HG02973 (cell line): ENCODE measurements around the gene CECR2.
"Not testable (repeated sequence)": the region's sequence is repeated elsewhere in the genome, so short reads cannot be mapped to it uniquely, and the experiment has no call there.

Source experiments
- ATAC-seq: cut with Tn5 transposase; IDR thresholded peaks from one replicate; pipeline ENCODE4 v1.9.1; 2021; ENCODE audit warnings: moderate library complexity; ENCODE audit not compliant: unreplicated experiment

The CECR2 gene

DNA sequence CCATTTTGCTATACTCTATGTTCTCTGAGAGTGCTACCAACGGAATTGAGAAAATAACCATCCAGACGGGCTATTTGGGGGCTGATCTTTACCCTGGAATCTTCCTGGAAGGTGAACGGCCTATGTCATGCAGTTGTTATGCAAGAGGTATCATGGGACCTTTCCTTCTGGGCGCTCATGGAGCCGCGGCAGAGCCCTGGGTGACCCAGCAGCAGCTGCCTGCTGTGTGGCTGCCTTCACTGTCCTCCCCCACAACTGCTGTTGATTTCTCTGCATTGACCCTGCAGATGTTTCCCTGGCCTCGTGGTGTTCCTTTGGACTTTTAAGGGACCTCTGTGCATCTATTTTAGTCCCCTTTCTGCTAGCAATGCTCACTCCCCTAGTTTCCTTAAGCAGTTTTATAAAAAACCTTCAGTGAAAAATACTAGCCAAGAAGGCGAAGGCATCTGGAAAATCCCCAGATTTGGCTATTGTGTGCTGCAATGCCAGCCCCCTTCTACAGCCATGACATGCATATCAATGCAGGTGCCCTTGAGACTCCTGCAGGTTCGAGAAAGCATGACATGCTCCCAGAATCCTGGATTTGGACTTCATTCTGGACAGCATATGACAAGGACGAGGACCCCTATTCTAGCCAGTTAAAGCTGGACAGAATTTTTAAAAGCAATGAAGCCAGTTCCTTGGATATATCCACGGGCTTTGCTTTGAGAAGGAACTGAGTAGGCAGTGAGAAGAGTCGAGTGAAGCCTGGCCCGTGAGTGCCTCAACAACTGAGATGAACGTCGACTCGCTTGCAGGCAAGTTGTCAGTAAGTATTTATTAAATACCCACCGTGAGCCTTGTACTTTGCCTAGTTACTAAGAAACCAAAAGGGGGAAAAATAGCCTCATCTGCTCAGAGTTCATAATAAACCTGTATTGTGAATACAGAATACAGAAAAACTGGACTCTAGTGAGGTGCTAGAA is 193.9 kb downstream of the CECR2 start, which contains the start of gene SLC25A18:
SLC25A18 (plus strand) TSS at position 593 of the 965 bp plus-strand sequence. CDS start 16,447 bp downstream, outside the sequence.
- no peak for ATAC-seq

DNA sequence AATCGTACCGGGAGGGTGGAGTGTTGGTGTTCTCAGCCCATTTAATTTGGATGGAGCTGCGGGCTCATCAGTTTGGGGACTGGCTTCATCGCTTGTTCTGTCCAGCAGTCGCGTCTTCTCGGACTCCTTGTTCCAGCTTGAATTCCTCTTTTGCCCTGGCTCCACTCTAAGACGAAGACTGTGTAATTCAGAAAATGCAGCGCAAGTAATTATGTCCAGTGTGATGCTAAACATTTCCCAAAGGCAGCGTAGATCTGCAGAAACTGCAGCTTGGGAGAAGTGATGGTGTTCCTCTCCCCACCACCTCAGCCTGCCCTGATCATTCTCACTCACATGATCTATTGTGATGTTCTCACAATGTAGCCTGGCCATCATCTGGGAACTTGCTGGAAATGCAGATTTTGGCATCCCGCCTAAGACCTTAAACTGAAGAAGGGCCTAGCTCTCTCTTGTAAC is 194.7 kb downstream of the CECR2 start:
- no peak for ATAC-seq

DNA sequence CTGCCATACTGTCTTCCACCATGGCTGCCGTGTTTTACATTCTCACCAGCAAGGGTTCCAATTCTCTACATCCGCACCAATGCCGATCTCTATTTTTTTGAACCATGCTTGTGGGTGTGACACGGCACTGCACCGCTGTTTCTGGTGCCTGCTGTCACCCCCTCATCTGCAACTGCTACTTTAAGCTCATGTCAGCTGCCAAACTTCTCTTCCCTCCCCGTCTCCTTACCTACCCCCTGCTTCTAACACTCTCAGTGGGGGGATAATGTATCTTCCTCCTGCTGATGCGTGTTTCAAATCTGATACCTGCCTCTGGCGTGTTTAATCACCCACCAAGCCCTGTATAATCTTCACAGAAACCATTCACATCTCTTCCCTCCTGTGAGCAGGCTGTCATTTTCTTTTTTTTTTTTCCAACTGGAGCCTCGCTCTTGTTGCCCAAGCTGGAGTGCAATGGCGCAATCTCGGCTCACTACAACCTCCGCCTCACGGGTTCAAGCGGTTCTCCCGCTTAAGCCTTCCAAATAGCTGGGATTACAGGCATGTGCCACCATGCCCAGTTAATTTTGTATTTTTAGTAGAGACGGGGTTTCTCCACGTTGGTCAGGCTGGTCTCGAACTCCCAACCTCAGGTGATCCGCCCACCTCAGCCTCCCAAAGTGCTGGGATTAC is 196.9 kb downstream of the CECR2 start:
- not testable (repeated sequence) for ATAC-seq

DNA sequence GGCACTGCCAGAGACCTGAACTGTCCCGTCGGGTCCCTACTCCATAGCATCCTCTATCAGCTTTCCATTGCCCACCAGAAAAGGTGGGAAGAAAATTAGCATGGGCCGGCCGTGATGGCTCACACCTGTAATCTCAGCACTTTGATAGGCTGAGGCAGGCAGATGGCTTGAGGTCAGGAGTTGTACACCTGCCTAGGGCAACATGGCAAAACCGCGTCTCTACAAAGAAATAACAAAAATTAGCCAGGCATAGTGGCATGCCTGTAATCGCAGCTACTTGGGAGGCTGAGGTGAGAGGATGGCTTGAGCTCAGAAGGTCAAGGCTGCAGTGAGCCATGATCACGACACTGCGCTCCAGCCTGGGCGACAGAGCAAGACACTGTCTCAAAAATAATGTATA is 197.5 kb downstream of the CECR2 start:
- no peak for ATAC-seq

DNA sequence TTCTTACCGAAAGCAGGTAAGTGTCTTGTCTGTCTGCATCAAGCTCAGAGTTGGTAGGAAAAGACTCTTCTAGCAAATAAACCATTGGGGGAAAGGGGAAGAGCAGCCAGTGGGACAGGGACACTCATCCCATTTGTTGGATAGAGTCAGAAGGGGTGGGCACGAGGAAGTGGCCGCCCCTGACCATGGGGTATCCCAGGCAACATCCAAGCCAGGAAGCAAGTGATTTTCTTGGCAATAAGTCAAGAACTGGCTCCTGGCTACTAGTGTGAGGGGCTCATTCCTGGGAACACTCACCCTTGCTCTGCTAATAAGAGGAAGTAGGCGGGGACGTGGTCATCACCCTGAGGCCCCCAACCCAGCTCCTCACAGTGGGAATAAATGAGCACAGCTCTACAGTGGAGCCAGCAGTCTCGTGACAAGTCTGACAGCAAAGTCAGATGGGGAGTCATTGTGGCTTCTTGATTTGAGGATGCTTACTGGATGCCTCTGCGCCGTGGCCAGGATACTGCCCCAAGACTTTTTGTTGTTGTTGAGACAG is 200.8 kb downstream of the CECR2 start:
- ATAC-seq, result no peak

DNA sequence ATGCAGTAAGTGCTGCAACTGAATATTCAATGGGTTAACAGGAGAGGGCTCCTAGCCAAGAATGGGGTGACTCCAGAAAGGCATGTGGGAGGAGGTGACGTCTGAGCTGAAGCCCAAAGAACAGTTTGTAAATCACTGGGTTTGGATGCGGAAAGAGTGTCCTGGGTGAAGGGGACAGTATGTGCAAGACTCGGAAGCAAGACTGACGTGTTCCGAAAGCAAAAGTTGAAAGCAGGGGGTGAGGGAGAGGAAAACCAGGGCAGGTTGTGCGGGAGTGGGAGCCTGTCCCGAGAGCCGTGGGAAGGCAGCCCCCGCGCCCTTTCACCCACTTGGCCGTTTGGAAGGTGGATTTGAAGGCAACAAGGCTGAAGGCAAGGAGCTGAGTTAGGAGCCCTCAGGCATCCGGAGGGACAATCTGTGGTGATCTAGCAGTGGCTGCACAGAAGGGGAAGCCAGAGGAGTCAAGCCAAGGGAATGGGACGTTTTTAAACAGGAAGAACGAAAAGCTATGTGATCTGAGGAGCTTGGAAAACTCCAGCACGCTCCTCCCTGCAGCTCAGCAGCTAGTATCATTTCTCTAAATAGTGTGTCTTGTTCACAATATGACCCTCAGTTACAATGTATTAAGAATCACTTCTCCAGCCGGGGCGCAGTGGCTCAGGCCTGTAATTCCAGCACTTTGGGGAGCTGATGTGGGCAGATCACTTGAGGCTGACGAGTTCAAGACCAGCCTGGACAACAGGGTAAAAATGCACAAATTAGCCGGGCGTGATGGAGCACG is 201.8 kb downstream of the CECR2 start:
- no peak for ATAC-seq

DNA sequence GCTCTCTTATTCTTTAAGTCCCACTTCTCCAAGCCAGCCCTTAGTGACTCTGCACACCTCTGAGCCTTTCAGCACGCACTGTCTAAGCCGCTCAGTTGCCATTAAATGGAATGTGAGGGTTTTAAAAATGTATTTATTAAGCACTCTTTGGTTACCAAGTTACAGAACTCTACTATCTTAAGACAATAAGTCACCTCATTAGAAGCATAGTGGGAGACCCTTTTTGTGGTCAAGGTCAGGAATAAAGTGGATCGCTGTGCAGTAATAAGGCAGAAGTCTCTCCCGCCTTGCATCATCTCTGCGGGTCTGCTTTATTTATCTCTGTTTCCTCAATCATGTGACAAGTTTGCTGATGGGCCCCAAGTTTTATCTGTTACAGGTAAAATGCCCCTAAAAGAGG is 205.9 kb downstream of the CECR2 start:
- no peak for ATAC-seq

DNA sequence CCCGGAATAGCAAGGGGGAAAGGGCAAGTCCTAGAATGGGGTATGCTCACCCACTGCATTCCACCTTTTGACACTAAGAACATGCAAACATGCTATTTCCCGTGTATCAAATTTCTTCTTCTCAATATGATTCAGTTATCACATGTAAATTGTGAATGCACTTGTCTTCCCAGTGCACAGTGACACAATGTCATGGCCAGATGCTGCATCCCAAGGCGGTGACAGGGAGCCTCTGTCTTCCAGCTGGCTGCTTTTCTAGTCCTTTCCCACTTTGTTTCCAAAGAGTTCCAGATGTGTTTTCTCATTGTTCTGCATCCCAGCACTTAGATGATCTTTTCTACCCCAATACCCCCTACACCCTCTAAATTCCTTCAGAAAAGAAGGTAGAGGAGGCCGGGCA is 206.4 kb downstream of the CECR2 start:
- ATAC-seq, result no peak

DNA sequence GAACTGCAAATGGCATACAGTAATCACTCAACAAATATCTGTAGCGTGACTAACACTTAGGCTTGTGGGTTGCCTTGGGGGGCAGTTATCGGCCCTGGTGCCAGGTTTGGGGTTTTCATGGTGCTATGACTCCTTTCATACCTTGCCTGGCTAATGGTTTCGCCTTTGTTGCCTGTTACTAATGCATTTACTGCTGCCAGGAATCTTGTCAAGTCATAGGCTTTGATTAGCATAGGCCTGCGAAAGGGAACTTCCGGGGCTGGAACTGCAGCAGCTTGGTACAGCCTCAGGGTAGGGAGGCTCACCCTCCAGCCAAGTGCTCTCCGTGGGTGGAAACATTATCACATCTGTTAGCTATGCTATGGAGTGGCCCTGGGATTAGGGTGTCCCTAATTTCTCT is 207.2 kb downstream of the CECR2 start:
- ATAC-seq, result no peak

DNA sequence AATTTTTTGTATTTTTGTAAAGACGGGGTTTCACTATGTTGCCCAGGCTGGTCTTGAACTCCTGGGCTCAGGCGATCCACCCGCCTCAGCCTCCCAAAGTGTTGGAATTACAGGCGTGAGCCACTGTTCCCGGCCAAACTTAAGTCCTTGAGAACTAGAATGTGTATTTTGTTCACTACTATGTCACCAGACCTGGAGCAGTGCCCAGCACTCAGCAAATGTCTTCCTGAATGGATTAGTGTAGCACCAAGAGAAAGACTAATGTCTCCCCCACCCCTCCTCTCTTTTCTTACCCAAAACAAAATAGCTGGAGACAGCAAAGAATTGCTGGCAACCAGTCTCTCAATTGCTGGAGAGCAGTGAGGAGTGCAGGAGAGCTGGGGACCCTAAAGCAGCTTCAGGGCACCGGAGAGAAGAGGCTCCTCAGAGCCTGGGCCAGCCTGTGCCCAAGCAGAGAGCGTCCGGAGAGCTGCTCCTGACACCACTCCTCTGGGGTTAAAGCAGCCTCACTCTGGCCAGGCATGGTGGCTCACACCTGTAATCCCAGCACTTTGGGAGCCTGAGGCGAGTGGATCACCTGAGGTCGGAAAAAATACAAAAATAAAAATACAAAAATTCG is 209.0 kb downstream of the CECR2 start:
- ATAC-seq, result no peak

DNA sequence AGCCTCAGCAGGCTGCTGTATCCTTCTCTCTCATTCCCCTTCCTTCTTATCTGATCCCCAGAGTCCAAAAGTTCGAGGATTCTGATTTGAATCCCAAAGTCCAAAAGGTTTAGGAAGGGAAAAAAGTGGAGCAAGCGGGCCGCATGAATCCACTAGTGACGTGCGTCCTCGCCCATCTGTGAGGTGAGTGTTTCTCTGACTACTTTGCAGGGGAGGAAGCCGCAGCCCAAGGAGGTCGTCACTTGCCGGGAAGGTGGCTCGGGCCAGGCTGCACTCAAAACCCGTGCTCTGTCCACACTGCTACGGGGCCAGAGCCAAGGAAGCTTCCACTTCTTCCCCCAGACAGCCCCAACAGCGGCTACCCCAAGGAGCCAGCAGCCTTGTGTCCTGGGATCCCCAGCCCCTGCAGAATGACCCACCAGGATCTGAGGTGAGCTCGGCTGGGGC is 210.3 kb downstream of the CECR2 start:
- ATAC-seq, result no peak

DNA sequence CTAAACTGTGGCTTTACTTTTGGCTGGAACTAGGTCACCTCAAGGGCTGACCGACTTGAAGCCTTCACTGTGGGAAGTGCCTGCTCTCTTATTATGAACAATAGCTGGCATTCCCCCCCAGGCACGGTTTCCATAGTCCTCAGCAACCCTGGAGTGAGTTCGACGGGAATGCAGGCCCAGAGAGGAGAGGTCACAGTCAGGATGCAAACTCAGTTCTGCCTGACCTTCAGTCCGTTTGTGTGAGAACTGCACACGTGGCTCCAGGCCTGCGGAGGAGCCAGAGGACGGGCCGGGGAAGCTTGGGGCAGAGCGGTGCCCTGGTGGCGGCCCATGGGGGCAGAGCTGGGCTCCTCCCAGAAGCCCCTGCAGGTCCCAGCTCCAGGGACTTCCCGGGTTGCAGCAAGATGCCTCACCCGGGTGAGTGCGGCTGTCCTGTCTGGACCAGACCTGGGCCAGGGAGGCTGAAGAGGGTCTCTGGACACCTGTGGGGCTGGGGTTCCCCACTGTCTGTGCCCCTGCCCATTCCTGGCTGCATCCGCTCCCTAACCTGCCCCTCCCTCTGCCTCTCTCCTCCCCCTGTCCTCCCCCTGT is 211.3 kb downstream of the CECR2 start:
- ATAC-seq, result no peak

DNA sequence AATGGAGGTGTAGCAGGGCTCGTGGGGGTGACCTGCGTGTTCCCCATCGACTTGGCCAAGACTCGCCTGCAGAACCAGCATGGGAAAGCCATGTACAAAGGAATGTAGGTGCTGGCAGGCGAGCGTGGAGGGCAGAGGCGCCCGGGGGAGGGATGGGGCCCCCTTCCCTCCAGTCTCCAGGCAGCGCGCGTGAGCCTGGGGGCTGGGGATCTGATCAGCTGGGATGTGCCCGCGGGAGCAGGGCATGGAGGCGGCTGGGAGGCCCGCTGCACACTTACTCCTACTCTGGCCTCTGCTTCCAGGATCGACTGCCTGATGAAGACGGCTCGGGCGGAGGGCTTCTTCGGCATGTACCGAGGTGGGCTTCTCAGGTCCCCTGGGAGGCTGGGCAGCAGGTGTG is 211.8 kb downstream of the CECR2 start:
- ATAC-seq, result no peak

DNA sequence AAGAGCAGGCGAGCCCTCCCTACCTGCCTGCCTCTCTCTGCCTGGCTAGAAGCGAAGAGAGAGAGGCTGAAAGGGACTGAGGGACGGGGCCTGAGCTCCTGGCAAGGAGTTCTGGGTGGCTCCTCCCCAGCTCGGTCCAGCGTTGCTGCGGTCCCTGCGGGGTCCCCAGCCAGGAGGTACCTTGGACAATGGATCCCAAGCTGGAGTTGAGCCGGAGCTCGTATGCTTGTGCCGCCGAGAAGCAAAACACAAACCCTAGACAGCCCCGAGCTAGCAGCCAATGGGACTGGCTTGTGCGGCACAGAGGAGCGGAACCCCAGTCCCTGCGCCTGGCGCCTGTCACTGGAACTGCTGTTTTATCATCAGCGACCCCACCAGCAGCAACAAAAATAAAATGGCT is 212.4 kb downstream of the CECR2 start:
- no peak for ATAC-seq

DNA sequence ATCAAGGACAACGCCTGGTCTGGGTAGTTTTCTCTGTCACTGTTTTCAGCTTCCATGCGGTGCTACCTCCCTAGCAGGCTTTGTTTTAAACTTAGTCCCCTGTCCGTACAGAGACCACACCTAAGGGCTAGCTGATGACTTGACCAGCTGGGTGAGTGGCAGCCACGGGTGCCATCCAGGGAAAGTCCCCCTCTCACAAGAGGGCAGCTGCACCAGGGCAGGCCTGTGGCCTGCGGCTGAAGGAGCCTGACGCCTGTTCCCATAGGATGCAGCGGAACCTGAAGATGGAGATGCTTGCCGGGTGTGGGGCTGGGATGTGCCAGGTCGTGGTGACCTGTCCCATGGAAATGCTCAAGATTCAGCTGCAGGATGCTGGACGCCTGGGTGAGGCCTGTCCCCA is 213.9 kb downstream of the CECR2 start:
- ATAC-seq, result no peak

DNA sequence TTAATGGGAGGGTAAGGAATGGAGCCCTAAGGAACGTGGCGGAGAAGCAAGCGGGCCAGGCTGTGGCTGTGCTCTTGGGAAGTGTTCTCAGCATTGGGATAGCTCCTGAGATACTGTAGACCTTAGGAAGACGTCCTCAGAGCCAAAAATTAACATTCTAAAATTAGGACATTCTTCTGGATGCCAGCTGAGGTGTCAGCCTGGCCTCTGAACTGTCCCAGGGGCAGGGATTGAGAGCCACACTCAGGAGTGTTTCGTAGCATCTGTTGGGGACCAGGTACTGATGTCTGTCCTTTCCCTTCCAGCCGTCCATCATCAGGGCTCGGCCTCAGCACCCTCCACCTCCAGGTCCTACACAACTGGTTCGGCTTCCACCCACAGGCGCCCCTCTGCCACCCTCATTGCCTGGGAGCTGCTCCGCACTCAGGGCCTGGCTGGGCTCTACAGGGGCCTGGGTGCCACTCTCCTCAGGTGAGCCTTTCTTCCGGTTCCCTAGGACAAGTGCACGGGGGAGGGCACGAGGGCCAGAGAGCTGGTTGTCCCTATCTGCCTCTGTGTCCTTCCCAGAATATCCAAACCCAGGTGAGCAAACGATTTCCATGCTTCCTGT is 217.7 kb downstream of the CECR2 start:
- no peak for ATAC-seq

DNA sequence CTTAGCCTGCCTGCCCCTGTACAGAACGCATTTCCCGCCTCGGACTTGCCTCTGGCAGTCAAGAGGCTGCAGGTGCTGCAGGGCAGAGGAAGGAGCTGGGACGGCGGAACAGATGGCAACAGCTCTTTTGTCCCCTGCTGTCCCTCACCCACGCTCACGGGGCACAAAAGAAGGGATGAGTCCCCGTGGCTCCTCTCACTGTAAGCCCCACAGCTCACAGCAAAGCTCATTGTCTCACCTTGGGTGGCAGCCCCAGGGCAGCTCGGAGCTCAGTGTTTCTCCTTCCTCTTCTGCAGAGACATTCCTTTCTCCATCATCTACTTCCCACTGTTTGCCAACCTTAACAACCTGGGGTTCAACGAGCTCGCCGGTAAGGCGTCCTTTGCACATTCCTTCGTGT is 218.4 kb downstream of the CECR2 start:
- no peak for ATAC-seq

DNA sequence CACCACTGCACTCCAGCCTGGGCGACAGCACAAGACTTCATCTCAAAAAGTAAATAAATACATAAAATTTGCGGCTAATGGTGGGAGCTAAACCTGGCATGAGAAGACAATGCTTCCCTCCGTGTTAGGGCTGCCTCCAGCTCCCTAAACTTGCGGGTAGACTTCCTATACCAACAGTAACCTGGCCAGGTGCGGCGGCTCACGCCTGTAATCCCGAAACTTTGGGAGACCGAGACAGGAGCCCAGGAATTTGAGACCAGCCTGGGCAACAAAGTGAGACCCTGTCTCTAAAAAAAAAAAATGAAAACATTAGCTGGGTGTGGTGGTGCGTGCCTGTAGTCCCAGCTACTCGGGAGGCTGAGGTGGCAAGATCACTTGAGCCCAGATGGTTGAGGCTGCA is 219.3 kb downstream of the CECR2 start:
- no peak for ATAC-seq

DNA sequence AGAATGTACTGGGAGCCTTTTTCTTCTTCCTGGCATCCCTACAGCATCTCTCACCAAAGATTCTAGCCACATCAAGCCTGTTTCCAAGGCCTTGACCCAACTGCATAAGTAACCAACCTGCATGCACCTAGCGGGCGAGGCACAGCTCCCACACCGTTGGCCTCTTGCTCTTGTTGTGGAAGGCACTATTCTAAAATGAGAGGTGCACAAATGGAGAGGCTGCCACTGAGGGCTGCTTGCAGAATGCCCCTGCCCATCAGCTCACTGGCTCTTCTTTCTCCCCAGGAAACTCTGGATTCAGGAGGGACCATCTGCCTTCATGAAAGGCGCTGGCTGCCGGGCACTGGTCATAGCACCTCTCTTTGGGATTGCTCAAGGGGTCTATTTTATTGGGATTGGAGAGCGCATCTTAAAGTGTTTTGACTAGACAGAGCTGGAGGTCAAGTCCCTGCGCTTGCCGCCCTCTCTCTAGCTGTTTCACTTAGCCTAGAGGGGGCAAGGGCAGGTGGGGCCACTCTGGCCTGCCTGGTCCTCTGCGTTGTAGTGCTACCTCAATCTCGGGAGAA is 220.6 kb downstream of the CECR2 start:
- no peak for ATAC-seq
